Stimulated activated CD8-positive, alpha-beta memory T cell treated with anti-CD3 and anti-CD28 coated beads, Interleukin-15, amount 100 ng/mL, for 1 hour (primary cell): ENCODE data around the gene ITPK1.
A peak's percentile ranks its signal among the peaks of the same experiment; 100 is the strongest.

ENCODE experiments used
- DNase-seq: peaks from one replicate; pipeline ENCODE4 v3.0.0-alpha.2; 2020; ENCODE audit warnings: low read depth

The ITPK1 gene

DNA sequence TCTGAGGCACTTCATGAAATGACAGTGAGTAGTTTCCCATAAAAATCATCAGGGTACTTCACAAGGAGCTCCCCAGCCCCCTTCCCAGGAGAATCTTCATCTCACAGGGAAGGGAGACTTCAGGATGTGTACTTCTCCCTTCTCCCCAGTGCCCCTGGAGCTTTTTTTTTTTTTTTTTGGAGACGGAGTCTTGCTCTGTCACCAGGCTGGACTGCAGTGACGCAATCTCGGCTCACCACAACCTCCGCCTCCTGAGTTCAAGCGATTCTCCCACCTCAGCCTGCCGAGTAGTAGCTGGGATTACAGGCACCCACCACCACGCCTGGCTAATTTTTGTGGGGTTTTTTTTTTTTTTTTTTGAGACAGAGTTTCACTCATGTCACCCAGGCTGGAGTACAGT is 10.4 kb downstream of the ITPK1 start:
- DNase-seq = no peak

- DNase-seq = no peak
Observed at GRCh38 chr14:93104961-93105360, 10.8 kb downstream of the ITPK1 start.

GRCh38 chr14:93103392-93104080 is 12.2 kb downstream of the ITPK1 start:
- DNase-seq = peak; percentile 40

DNA sequence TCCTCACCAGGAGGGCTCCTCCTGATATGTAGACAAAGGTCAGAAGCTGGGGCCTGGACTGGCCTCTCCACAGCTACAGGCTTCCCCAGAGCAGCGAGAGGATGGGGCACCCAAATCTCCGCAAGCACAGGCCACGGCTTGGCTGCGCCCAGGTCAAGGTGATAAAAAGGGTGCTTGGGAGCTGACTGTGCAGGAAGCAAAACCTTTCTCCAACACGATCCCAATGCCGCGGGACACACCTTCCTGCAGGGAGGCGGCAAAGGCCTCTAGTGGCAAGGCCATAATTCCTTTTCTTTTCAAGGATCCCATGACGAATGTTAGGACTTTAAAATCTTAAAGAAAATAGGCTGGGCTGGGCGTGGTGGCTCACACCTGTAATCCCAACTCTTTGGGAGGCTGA is 13.6 kb downstream of the ITPK1 start:
- DNase-seq = no peak

- DNase-seq = no peak
Observed at GRCh38 chr14:93101181-93101580, 14.5 kb downstream of the ITPK1 start.

DNA sequence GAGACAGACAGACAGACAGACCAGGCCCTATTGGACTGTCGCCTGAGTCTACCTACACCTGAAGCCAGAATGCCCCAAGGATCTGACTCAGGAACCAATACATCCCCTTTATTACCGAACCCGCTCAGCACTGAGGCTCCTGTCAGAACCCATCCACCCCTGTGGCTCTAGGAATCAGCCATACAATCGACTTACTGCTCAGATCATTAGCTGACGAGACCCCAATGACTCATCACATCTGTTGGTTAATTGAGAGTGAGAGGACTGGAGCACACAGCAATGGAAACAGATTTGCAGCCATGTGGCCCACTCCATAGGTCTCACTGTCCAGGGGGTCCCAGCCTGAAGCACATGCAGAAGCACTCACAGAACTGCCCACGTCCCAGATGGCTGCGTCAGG is 15.2 kb downstream of the ITPK1 start:
- no peak for DNase-seq

DNA sequence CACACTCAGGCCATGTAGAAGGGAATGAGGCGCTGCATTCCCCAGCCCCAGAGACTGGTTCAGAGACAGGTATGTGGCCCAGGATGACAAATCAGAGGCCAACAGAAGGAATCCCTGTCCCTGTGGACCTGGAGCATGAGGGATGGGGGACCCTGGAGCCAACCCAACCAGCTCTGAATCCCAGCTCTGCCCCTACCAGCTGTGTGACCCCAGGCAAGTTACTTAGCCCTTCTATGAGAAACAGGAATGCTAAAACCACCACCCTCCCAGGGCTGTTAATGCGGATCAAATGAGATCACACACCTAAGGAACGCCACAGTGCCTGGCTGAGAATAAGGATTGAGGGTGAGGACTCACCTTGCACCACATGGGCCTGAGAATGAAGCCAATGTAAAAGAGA is 15.6 kb downstream of the ITPK1 start:
- no peak for DNase-seq

DNA sequence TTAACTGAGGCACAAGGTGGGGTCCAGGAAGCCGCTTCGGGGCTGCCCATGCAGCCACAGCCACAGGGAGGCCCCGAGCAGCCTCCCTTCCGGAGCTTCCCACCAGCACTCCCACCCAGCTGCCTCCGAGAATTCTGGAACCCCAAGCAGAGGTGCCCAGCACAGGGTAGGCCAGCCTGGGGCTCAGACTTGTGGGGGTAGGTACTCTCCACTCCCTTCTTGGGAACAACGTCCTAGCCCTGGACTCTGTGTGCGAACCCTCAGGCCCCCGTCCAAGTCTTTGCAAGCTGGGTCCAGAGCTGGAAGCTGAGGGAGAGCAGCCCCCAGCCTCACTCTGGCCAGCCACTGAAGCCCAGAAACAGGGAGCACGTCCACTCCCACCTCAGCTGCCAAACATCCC is 16.1 kb downstream of the ITPK1 start:
- no peak for DNase-seq

DNA sequence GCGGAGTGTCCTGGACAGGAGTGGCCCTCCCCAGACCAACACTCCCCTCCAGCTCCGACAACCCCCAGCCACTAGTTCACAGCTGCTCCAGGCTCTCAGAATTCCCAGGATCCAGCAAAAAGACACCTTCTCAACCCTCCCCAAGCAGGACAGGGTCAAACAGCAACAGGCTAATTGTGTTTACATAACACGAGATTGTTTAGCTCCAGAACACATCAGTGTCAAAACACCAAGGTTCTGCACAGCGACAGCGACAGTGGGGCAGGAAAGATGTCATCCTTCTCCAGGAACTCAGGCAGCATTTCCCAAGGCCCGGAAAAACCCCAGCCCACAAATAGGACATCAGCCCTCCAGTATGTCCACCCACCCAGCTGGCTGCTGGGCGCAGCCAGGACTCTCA is 16.5 kb downstream of the ITPK1 start:
- DNase-seq = no peak

GRCh38 chr14:93096691-93097322 is 18.9 kb downstream of the ITPK1 start:
- DNase-seq = no peak

GRCh38 chr14:93095742-93096510 is 19.8 kb downstream of the ITPK1 start:
- no peak for DNase-seq

DNA sequence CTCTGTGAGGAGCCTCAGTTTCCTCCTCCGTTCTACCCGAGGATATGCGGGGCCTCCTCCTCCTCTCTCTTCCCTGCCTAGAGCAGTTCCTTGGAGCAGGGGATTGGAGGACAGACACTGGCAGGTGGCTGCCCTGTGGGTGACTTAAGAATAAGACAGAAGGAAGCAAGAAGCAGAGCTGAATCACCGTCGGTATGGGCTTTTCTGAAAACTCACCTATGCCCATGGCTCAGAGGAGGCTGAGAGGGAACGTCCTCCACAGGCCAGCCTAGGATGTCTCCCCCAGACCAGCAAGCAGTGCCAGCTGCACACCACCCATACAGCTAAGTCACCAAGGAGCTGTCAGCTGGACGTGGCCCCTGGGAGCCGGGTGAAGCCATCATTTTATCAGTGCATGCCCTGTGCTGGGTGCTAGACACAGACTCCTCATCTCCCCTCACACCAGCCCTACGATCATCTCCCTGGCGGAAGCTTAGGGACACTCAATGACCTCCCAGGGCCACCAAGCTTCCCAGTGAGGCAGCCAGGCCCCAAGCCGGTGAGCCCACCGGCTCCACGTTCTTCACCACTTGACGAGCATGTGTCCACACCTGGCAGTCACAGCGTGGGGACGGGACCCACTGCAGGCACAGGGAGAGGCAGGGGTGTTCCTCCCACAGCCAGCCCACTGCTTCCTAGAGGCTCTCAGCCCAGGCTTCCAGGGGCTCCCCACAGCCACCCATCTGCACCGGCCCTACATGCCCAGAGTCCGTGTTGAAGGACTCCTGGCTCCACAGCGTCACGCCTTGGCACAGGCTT is 21.4 kb downstream of the ITPK1 start:
- no peak for DNase-seq

GRCh38 chr14:93092606-93093556 is 22.8 kb downstream of the ITPK1 start:
- DNase-seq = no peak

GRCh38 chr14:93091666-93092065 is 24.1 kb downstream of the ITPK1 start:
- DNase-seq = no peak

GRCh38 chr14:93090826-93091555 is 24.7 kb downstream of the ITPK1 start:
- no peak for DNase-seq

DNA sequence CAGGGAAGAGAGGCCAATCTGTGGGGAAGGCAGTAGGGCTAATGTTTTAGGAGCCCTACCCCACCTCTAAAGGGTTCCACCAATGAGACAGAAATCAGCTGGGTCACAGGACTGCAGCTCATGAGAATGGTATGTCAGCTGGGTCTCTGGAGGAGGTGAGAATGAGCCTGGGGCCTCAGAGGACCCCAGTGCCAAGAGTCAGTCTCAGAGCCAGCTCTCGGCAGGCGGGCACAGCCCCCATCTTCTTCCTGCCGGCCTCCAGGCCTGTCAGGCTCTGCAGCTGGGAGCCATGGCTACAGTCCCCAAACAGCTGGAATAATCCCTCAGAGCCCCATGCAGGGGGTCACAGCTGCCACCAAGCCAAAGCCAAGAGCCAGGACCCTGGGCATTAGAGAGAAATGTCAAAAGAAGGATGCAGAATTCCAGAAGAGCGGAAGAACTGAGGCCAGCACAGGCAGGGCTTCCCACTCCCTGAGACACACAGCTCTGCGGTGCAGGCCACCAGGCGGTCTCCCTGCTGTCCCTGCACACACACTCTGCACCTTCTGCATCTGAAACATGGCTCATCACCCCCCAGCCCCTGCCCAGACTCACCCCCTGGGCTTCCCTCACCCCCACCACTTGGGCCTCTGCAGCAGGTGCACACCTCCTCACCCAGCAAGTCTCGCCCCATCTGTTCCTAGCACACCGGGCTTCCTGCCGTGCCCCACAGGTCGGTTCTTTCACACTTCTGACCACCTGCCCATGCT is 26.0 kb downstream of the ITPK1 start:
- no peak for DNase-seq

GRCh38 chr14:93086441-93087055 is 29.2 kb downstream of the ITPK1 start:
- no peak for DNase-seq

DNA sequence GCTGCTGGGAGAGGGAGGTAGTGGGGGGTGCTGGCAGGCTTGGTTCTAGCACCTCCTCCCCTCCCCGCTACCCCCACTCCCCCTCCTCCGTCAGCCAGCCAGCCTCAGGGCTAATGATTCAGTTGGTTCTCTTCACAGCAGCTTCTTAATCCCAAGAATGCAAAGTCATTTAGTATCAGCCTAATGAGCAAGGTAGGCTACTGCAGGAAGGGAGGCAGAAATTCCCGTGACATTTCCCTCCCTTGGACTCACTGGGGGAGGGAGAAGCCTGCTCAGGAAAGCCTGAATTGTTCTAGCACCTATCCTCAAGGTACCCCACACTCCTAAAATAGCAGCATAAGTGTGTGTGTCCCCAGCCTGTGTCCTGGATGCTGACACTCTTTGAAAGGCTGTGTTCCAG is 29.8 kb downstream of the ITPK1 start:
- no peak for DNase-seq
